Endothelial cell of umbilical vein (primary cell): ENCODE results near the gene UVSSA. TPM values are rescaled to one million over a fixed set of nuclear protein-coding genes. Genes with fewer than 3 reads are reported as not detected.

Experiments used
- BruUV-seq: library from RNA; stranded (reverse); fragments of 400-500 nt; replicated peaks from 2 replicates; lab custom pipeline; 2021; lab: Mats Ljungman, UMichigan
- CTCF ChIA-PET: fragments of 300-600, 350-600 bp; sonication (Branson Sonifier 250); formaldehyde crosslinking; loops from one replicate; lab custom pipeline; 2021; ENCODE audit warnings: antibody characterized with exemption, inconsistent platforms; lab: Charles Lee
- POLR2A ChIA-PET: fragments of 300-600, 350-600 bp; sonication (Branson Sonifier 250); formaldehyde crosslinking; loops from one replicate; lab custom pipeline; 2021; ENCODE audit warnings: antibody characterized with exemption, inconsistent platforms; lab: Charles Lee
- DNase-seq: peaks from one replicate; pipeline ENCODE4 v3.0.0-alpha.2; 2011; ENCODE audit warnings: low read depth, low spot score
- FAIRE-seq: peaks from 2 replicates; lab custom pipeline; 2011; peaks lifted over from hg19 to GRCh38; lab: Jason Lieb, UNC
- H2AFZ ChIP-seq: 2 replicates; pipeline ENCODE4 v1.6.0; 2012; ENCODE audit warnings: low read depth, low read length, control low read depth, inconsistent platforms
- H3K27ac ChIP-seq: 2 replicates; pipeline ENCODE4 v1.5.1; 2011; ENCODE audit warnings: low read depth, mild to moderate bottlenecking, control low read depth, low read length, moderate library complexity; ENCODE audit not compliant: insufficient read depth
- H3K27me3 ChIP-seq, 2 experiments: 2 replicates each; pipeline versions ENCODE4 v1.6.0 to v1.6.1; 2011; ENCODE audit warnings: low read length in 2 of 2, mixed read lengths in 1 of 2; ENCODE audit not compliant: control insufficient read depth in 2 of 2, insufficient read depth in 2 of 2
- H3K36me3 ChIP-seq, 2 experiments: 2 replicates in 1 of 2; 3 replicates in 1 of 2; pipeline ENCODE4 v1.5.1; 2011; ENCODE audit warnings: low read length in 2 of 2, mild to moderate bottlenecking in 1 of 2, moderate library complexity in 1 of 2; ENCODE audit not compliant: control insufficient read depth in 2 of 2, insufficient read depth in 2 of 2; ENCODE audit errors: extremely low read depth in 1 of 2
- H3K4me1 ChIP-seq: 3 replicates; pipeline ENCODE4 v1.5.1; 2011; ENCODE audit warnings: mild to moderate bottlenecking, low read length; ENCODE audit not compliant: control insufficient read depth, insufficient read depth; ENCODE audit errors: extremely low read depth
- H3K4me2 ChIP-seq: 2 replicates; pipeline ENCODE4 v1.6.1; 2011; ENCODE audit warnings: low read length, control low read depth, mixed read lengths; ENCODE audit not compliant: insufficient read depth
- H3K4me3 ChIP-seq, 3 experiments: fragments of 200-600 bp in 1 of 3; sonication (generic), shearing (Covaris generic) in 1 of 3; replicated peaks in 1 of 3; 2 replicates each; pipeline ENCODE4 v1.5.1; 2011 to 2016; ENCODE audit warnings: control low read depth in 3 of 3, low read length in 3 of 3, mild to moderate bottlenecking in 2 of 3, inconsistent platforms in 1 of 3, low read depth in 1 of 3, moderate library complexity in 1 of 3; ENCODE audit not compliant: insufficient read depth in 1 of 3
- H3K79me2 ChIP-seq: 2 replicates; pipeline ENCODE4 v1.6.0; 2012; ENCODE audit warnings: low read length, inconsistent platforms; ENCODE audit not compliant: control insufficient read depth, insufficient read depth
- H3K9ac ChIP-seq: replicated peaks from 2 replicates; pipeline ENCODE3; 2011; ENCODE audit warnings: low read length, control low read depth; ENCODE audit not compliant: insufficient read depth; ENCODE audit errors: extremely low read depth
- H3K9me1 ChIP-seq: replicated peaks from 3 replicates; pipeline ENCODE4 v1.6.0; 2011; ENCODE audit warnings: mild to moderate bottlenecking, low read length; ENCODE audit not compliant: control insufficient read depth, insufficient read depth; ENCODE audit errors: extremely low read depth
- H3K9me3 ChIP-seq: replicated peaks from 2 replicates; pipeline ENCODE4 v1.5.1; 2012; ENCODE audit warnings: low read length, inconsistent platforms; ENCODE audit not compliant: control insufficient read depth, insufficient read depth
- H4K20me1 ChIP-seq: replicated peaks from 2 replicates; pipeline ENCODE3; 2011; ENCODE audit warnings: mild to moderate bottlenecking, low read length; ENCODE audit not compliant: control insufficient read depth, insufficient read depth; ENCODE audit errors: extremely low read depth
- EZH2 ChIP-seq: IDR thresholded peaks from 2 replicates; pipeline ENCODE4 v1.6.1; 2012; ENCODE audit warnings: borderline replicate concordance, low read depth, mild to moderate bottlenecking, moderate library complexity, low read length, inconsistent platforms; ENCODE audit not compliant: severe bottlenecking
- FOS ChIP-seq: IDR thresholded peaks from 2 replicates; pipeline ENCODE4 v1.6.1; 2011; ENCODE audit warnings: mild to moderate bottlenecking, low read length, moderate library complexity, borderline replicate concordance; ENCODE audit not compliant: insufficient read depth
- GATA2 ChIP-seq: IDR thresholded peaks from 2 replicates; pipeline ENCODE4 v1.7.0; 2011; ENCODE audit warnings: low read depth, mild to moderate bottlenecking, moderate library complexity, mixed read lengths, low read length; ENCODE audit not compliant: insufficient read length, insufficient read depth
- JUN ChIP-seq: IDR thresholded peaks from 2 replicates; pipeline ENCODE4 v1.6.1; 2011; ENCODE audit warnings: borderline replicate concordance, low read depth; ENCODE audit not compliant: insufficient read length, insufficient read depth
- MYC ChIP-seq: IDR thresholded peaks from one replicate; pipeline ENCODE4 v1.6.1; 2011; ENCODE audit warnings: mild to moderate bottlenecking, low read depth, low read length
- POLR2A ChIP-seq: IDR thresholded peaks from 2 replicates; pipeline ENCODE4 v1.6.1; 2012; ENCODE audit warnings: low read depth, mild to moderate bottlenecking, control low read depth, low read length
- POLR2AphosphoS5 ChIP-seq: IDR thresholded peaks from 2 replicates; pipeline ENCODE4 v1.6.1; 2012; ENCODE audit warnings: low read depth, mild to moderate bottlenecking, control low read depth, low read length, moderate library complexity; ENCODE audit not compliant: insufficient read depth
- dilution Hi-C: fragments of 300-500 bp; cut with MboI; formaldehyde crosslinking; loops from one replicate; pipeline ENCODE4 v1.15.0; 2019; ENCODE audit warnings: low sequenced_read_pairs; ENCODE audit not compliant: extremely low pct_ligation_motif_present
- intact Hi-C: fragments of 100-400 bp; cut with micrococcal nuclease; formaldehyde crosslinking; loops from one replicate; pipeline ENCODE4 v1.10.0; 2022
- polyA plus RNA-seq, 4 experiments: library from polyadenylated mRNA; depleted of rRNA in 3 of 4; stranded (reverse) in 3 of 4; unstranded in 1 of 4; fragments of >200 nt; gene quantifications; 2 replicates each; pipeline versions ENCODE4 v1.2.1 to v1.2.3, GENCODE V29; 2011 to 2012; ENCODE audit warnings: missing spikeins in 1 of 4
- total RNA-seq: library from RNA; stranded (reverse); gene quantifications from 2 replicates; pipeline ENCODE4 v1.2.3, GENCODE V29; 2021
- TF ChIP-seq, protein P1 (sequence below), 2 donors: IDR thresholded peaks; 1 replicate in 1 of 2; 2 replicates in 1 of 2; pipeline ENCODE4 v1.5.1; 2011; ENCODE audit warnings: low read length in 2 of 2, mild to moderate bottlenecking in 2 of 2, moderate library complexity in 2 of 2, control low read depth in 1 of 2, inconsistent platforms in 1 of 2, low read depth in 1 of 2; ENCODE audit not compliant: insufficient read depth in 1 of 2; ENCODE audit errors: extremely low read depth in 1 of 2
- TF ChIP-seq, protein P2 (sequence below): IDR thresholded peaks from 2 replicates; pipeline ENCODE4 v1.6.1; 2011; ENCODE audit not compliant: insufficient read depth, insufficient read length

The UVSSA gene
- total and polyA plus RNA-seq, 2 donors (not counting 3 experiments of a cell fraction or from before 2014, with no cell fraction given): 7.1 to 14.9 TPM

GRCh38 chr4:1310796-1311631 lies 36.0 kb upstream of the UVSSA start:
- Histone ChIP-seq H3K4me2 (no peak overlapping the region), H2AFZ (no peak overlapping the region), H3K27me3 (no peaks in the 10 kb centered on the region), H3K27ac (no peak overlapping the region), H3K9me1 (no peaks in the 10 kb centered on the region), H3K4me1 (peaks cover 11% of the 10 kb centered on the region), H3K79me2 (peaks cover 60% of the 10 kb centered on the region), H4K20me1 (no peaks in the 10 kb centered on the region), H3K4me3 (no peak overlapping the region), H3K9ac (no peak overlapping the region), H3K9me3 (no peaks in the 10 kb centered on the region), H3K36me3 (peaks cover 9 to 17% of the 10 kb centered on the region in 2 experiments)
- BruUV-seq: no TSS peak
- CTCF ChIA-PET: no interaction called here
- POLR2A ChIA-PET: no interaction called here
- intact Hi-C loops: no loop called here
- DNase-seq (no peak), FAIRE-seq (no peak)
- dilution Hi-C loops: no loop called here
- TF ChIP-seq, protein P1, sequence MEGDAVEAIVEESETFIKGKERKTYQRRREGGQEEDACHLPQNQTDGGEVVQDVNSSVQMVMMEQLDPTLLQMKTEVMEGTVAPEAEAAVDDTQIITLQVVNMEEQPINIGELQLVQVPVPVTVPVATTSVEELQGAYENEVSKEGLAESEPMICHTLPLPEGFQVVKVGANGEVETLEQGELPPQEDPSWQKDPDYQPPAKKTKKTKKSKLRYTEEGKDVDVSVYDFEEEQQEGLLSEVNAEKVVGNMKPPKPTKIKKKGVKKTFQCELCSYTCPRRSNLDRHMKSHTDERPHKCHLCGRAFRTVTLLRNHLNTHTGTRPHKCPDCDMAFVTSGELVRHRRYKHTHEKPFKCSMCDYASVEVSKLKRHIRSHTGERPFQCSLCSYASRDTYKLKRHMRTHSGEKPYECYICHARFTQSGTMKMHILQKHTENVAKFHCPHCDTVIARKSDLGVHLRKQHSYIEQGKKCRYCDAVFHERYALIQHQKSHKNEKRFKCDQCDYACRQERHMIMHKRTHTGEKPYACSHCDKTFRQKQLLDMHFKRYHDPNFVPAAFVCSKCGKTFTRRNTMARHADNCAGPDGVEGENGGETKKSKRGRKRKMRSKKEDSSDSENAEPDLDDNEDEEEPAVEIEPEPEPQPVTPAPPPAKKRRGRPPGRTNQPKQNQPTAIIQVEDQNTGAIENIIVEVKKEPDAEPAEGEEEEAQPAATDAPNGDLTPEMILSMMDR (IDR thresholded peaks at IDR 0.05; ENCODE audit: extremely low read depth in 1 of 2, insufficient read depth in 1 of 2, low read depth in 1 of 2, low read length in 2 of 2): no peak
- TF ChIP-seq, protein P2, sequence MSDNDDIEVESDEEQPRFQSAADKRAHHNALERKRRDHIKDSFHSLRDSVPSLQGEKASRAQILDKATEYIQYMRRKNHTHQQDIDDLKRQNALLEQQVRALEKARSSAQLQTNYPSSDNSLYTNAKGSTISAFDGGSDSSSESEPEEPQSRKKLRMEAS: no peak
- TF ChIP-seq POLR2AphosphoS5: no peak
- TF ChIP-seq JUN: no peak
- TF ChIP-seq EZH2: no peak
- TF ChIP-seq POLR2A: no peak
- no peak for TF ChIP-seq GATA2
- no peak for TF ChIP-seq MYC
- TF ChIP-seq FOS: no peak
